HG03378 (cell line): ENCODE measurements around the gene ZDHHC14.

Source experiments
- ATAC-seq: cut with Tn5 transposase; IDR thresholded peaks from one replicate; pipeline ENCODE4 v1.9.1; 2021; ENCODE audit warnings: mild to moderate bottlenecking, moderate library complexity; ENCODE audit not compliant: unreplicated experiment

ZDHHC14 gene

DNA sequence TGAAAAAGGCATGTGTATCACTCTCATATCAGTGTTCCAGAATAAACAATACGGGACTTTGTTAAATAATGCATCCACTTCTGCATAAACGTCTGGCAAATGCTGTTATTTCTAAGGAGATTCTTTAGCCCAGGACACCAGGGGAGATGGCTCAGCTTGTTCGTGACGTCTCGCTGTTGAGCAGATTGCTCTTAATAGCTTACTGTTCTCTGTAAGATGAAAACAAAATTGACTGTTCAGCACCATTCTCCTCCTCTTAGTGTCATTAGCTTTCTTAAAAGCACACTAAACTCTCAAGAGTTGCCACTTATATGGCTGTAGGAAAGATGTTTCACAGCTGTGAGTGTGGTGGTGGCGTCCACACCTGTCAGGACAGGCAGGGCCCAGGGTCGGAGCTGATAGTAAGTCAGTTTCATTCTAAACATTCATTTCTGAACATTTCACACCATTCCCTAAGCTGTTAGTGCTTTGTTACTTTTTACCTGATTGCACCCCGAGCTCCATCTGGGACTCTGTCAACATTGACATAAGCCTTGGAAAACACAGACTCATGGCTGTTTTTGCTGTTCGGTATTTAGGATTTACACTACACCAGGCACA is 132.1 kb downstream of the ZDHHC14 start:
- no peak for ATAC-seq

GRCh38 chr6:157513619-157514485 is 132.9 kb downstream of the ZDHHC14 start:
- no peak for ATAC-seq

- no peak for ATAC-seq
Observed at GRCh38 chr6:157514659-157515496, 133.9 kb downstream of the ZDHHC14 start.

- no peak for ATAC-seq
Observed at GRCh38 chr6:157516319-157517026, 135.5 kb downstream of the ZDHHC14 start.

DNA sequence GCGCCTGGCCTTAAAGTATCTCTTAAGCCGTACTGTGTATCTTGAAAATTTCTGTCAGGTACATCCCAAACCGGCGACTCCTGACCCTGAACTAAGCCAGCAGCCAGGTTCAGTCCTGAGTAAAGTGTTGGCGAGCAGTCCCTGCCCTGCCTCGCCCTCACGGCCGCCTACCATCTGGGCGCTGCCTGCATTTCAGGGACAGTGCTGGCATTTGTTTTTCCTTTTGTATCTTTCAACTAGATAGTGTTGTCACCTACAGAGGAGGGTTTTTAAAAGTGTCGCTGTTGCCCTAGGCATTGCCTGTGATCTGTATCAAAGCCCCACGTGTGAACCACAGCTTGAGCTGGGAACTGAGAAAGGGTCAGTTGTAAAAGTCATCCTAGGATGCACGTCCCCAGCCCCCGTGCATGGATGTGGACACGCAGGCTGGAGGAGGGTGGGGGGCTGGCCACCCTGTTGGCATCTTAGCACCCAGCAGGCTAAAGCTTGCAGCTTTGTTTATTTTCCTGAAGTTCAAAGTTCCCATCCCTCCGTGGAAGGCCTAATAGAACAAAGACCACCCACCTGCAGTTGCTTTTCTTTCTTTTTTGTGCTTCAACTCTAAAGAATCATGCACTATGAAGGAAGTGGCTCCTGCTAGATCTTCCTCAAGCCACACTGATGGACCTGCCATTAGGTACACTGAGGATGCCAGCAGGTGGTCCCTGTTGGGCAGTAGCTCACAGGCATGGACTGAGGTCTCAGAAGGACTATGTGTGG is 136.8 kb downstream of the ZDHHC14 start:
- no peak for ATAC-seq

DNA sequence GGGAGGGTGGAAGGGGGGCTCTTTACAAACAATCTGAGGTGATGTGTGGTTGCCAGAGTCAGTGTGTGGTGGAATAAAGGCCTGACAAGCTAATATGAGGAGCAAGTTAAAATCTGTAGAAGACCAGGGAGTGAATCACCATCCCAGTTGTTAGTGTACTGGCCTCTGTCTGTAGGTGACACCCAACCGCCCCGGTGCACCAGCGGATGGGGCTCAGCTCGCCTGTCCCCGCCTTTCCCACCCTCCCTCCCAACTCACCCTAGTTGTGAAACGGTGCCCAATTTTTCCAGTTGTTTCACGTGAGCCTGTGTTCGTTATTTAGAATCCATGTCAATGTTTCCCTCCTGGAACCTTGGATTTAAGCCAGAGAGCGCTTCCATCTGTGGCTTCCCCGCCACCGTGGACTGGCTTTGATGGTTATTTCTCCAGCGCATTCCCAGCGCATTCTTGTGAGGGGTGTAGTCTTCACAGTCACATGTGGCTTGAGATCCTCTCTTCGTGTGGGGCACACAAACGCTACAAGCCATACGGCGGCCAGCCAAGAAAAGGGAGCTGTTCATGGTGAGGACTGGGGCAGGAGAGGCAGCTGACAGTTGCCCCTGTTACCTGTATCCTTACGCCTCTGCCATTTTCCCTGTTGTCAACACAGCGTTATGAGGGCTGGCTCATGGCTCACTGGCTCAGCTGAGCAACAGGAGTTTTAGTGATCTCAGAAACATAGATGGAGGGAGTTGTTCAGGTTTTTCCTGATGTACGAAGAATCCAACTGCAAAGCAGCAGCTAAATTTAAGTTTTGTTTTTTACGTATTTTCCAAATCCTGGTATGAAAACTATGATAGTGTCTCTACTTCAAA is 137.6 kb downstream of the ZDHHC14 start:
- no peak for ATAC-seq

DNA sequence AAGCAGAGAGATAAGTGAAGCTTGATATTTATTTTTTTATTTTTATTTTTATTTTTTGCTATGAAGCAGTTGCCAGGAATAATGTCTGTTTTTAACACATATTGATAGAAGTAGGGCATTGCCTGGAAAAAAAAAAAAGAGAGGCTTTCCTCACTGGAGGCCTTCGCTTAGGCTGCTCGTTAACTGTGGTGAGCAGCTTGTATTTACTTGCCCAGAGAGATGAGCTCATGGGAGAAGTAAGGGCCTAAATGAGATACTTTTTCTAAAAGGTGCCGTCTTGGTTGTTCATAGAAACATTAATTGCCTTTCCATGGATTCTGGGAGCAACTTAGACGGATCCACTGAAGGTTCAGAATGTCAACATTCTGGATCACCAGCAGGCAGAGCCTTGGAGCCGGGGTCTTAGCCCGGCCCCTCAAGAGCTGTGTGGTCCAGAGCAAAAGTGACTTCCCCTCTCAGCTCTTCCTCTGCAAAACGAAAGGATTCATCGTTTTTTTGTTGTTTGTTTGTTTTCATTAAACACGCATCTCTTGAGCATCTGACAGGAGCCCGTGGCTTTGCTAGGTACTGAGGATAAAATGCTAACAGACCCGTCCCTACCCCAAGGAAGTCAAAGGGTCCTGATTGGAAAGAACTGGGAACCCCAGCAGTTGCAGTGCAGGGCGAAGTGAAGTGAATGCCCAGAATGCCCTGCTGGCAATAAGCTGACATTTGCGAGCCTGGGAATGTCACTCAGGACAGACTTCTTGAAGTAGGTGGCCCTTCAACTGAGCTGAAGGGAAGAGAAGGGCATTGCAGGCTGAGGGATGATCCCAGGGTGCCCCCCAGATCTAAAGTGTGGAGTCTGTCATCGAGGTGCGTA is 138.5 kb downstream of the ZDHHC14 start:
- ATAC-seq, result no peak

DNA sequence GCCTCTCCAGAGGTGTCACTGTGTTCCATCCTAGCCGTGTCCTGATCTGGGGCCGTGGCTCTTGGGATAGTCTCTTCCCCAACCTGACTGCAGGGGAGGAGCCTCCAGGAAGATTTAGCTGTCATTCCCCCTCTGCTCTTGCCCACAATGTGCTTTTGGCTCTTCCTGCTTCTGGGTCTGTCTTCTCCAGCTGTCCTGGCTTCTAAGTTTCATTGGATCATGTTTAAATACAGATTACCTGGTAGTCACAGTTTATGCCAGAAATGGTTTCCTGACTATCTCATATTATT is 139.1 kb downstream of the ZDHHC14 start:
- ATAC-seq, result no peak

DNA sequence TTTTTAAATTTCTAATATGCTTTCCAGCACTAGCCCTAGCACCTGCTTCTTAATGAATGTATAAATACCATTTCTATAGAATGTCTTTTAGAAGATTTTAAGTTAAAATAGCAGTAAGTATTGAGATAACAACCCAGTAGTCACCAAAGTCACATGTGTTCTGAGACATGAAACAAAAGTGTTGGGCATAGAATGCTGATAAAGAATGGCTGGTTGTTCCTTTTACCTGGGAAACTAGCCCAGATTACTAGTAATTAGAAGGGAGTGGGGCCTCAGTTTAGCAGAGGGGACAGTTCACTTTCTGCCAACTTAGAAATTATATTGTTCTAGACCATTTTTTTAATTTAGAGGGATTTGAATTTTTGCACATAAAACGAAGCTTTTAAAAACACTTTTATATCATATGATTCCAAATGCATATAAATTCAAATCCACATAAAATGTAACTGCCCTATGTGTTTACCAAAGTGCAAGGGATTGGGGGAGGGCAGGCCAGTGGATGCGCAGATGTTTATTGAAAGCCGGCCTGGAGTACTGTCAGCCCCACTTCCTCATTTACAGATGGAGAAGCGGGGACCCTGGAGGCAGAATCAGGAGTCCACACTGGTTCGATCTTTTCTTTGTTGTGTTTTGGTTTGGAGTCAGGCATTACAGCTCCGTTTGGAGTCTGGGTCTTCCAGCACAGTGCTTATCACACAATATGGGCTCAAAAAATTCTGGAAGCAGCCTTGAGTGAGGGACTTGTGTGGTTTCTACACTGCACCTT is 139.8 kb downstream of the ZDHHC14 start:
- no peak for ATAC-seq

- ATAC-seq, result no peak
Observed at GRCh38 chr6:157521362-157522335, 140.7 kb downstream of the ZDHHC14 start.

GRCh38 chr6:157522472-157522871 is 141.5 kb downstream of the ZDHHC14 start:
- ATAC-seq, result no peak

DNA sequence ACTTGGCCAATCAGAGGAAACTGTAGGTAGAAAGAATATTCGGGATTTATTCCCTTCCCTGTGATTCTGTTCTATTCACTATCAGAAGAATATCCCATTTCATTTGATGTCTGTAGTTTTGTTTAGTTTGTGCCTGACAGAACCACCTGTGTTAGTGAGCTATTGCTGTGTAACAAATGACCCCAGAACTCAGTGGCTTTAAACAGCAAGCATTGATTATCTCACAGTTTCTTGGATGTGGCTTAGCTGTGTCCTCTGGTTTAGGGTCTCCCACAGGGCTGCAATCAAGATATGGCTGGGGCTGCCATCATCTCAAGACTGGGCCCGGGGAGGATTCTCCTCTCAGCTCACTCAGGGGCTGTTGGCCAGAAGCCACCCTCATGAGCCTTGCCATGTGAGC is 143.7 kb downstream of the ZDHHC14 start:
- no peak for ATAC-seq

DNA sequence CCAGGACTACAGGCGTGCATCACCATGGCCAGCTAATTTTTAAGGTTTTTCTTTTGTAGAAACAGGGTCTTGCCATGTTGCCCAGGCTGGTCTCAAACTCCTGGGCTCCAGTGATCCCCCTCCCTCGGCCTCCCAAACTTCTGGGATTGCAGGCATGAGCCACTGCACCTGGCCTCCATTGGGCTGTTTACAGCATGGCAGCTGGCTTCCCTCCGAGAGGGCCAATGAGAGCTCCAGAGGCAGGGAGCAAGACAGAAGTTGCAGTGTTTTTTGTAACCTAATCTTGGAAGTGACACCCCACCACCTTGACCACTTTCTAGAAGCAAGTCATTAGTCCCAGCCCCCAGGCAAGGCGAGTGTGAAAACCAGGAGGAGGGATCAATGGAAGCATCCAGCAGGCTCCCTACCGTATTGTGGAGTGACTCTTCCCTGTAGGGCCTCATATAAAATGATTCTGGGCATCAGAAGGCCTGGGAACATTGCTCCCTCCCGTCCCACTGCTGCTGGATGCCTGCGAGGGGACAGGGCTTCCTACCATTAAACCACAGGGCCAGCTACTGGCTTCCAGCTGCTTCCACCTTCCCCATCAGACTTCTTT is 144.4 kb downstream of the ZDHHC14 start:
- ATAC-seq, result no peak

- ATAC-seq, result no peak
Observed at GRCh38 chr6:157525918-157526425, 145.0 kb downstream of the ZDHHC14 start.

- peak; percentile 77 for ATAC-seq
Observed at GRCh38 chr6:157527471-157527907, 146.5 kb downstream of the ZDHHC14 start.
